HG03097 (cell line): ENCODE results near the gene POLR2M.

Experiments used
- ATAC-seq: cut with Tn5 transposase; IDR thresholded peaks from one replicate; pipeline ENCODE4 v1.9.1; 2021; ENCODE audit not compliant: unreplicated experiment, low FRiP score

The POLR2M gene

GRCh38 chr15:57735891-57736290, 29.4 kb downstream of the POLR2M start:
- no peak for ATAC-seq

- no peak for ATAC-seq
These were observed 30.1 kb downstream of the POLR2M start for GRCh38 chr15:57736591-57736990.

GRCh38 chr15:57738734-57739237, 32.3 kb downstream of the POLR2M start:
- ATAC-seq, result no peak

GRCh38 chr15:57740048-57740447, 33.5 kb downstream of the POLR2M start:
- ATAC-seq, result no peak

GRCh38 chr15:57741089-57741488, 34.6 kb downstream of the POLR2M start:
- no peak for ATAC-seq

GRCh38 chr15:57743424-57743823, 36.9 kb downstream of the POLR2M start:
- no peak for ATAC-seq

GRCh38 chr15:57746786-57747185, 40.3 kb downstream of the POLR2M start:
- no peak for ATAC-seq

- ATAC-seq, result no peak
These were observed 40.8 kb downstream of the POLR2M start for GRCh38 chr15:57747206-57747896.

GRCh38 chr15:57751177-57751800, 44.8 kb downstream of the POLR2M start:
- ATAC-seq, result no peak

GRCh38 chr15:57752436-57752835, 45.9 kb downstream of the POLR2M start:
- ATAC-seq, result no peak

- ATAC-seq, result no peak
These were observed 46.3 kb downstream of the POLR2M start for GRCh38 chr15:57752840-57753239.

- ATAC-seq, result no peak
These were observed 50.0 kb downstream of the POLR2M start for GRCh38 chr15:57756466-57756865.

GRCh38 chr15:57758560-57758959, 52.0 kb downstream of the POLR2M start:
- no peak for ATAC-seq

- no peak for ATAC-seq
These were observed 55.0 kb downstream of the POLR2M start for GRCh38 chr15:57761562-57761961.

- no peak for ATAC-seq
These were observed 55.8 kb downstream of the POLR2M start for GRCh38 chr15:57762302-57762701.

GRCh38 chr15:57763176-57763964, 56.9 kb downstream of the POLR2M start:
- no peak for ATAC-seq
